ENCODE measurements around the gene CORO2B.
A peak's percentile ranks its signal among the peaks of the same experiment; 100 is the strongest.

CORO2B gene
- long read RNA-seq, donor 1, result 0 reads
- long read RNA-seq, donor 2, transcript CORO2B-204 (12 exons, 3,566 nt), result major isoform, 6 of 6 reads
- long read RNA-seq, donor 2, partial matches to known transcripts, result 0 of 6 reads
- long read RNA-seq, donor 2, other reads (novel, unspliced or antisense), result 0 of 6 reads
- long read RNA-seq, donor 3, partial matches to known transcripts, result 0 of 1 reads
- long read RNA-seq, donor 3, other reads (novel, unspliced or antisense), result 0 of 1 reads
- long read RNA-seq, donor 4, partial matches to known transcripts, result 0 of 1 reads
- long read RNA-seq, donor 4, other reads (novel, unspliced or antisense), result 0 of 1 reads
- long read RNA-seq, donor 5, partial matches to known transcripts, result 0 of 2 reads
- long read RNA-seq, donor 5, other reads (novel, unspliced or antisense), result 0 of 2 reads
- long read RNA-seq, donor 6, transcript CORO2B-204 (12 exons, 3,566 nt), result major isoform, 5 of 5 reads
- long read RNA-seq, donor 6, partial matches to known transcripts, result 0 of 5 reads
- long read RNA-seq, donor 6, other reads (novel, unspliced or antisense), result 0 of 5 reads
- long read RNA-seq, donor 7, result 0 reads
- long read RNA-seq, donor 8, transcript CORO2B-204 (12 exons, 3,566 nt), result major isoform, 5 of 5 reads
- long read RNA-seq, donor 8, partial matches to known transcripts, result 0 of 5 reads
- long read RNA-seq, donor 8, other reads (novel, unspliced or antisense), result 0 of 5 reads

DNA sequence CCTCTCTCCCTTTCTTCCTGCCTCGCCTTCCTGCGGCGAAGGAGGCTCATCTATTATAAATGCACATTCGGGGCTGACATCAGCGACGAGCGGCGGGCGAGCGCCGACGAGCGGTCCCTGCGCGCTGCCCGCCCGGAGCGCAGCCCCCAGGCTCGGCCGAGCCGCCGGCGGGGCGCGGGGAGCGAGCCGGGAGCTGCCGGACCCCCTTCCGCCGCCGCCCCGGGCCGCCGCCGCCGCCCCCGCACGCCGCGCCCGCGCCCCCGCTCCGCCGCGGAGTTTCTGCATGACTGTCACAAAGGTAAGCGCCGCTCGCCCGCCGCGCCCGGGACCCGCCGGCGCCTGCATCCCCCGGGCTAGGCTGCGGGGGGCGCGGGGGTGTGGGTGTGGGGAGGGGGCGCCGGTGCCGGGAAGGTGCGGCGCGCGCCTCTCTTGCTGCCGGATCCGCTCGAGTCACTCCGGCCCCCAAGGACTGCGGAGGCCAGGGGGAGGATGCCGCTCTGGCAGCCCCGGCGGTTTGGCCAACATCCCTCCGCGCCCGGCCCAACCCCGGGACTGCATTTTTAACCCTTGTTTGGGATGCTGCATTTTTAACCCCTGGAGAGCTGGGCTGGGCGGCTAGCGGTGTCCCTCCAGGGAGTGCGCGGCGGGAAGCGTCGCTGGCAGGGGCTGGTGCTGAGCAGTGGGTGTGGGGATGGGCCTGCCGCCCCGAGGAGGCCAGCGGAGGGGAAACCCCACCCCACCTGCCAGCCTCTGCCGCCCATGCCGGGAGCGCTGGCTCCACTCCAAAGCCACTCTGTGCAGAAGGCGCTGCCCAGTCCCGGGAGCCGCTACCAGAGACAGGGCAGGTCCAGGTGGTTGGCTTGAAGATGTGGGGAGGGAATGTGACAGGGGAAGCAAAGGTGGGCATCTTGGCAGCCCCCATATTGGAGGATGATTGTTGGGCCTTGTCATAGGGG is at the start of gene CORO2B:
Gene CORO2B (plus strand): TSS at position 14 of the 956 bp plus-strand sequence. CDS start 270 bp downstream, at position 284.
- peak; percentile 67 for DNase-seq

DNA sequence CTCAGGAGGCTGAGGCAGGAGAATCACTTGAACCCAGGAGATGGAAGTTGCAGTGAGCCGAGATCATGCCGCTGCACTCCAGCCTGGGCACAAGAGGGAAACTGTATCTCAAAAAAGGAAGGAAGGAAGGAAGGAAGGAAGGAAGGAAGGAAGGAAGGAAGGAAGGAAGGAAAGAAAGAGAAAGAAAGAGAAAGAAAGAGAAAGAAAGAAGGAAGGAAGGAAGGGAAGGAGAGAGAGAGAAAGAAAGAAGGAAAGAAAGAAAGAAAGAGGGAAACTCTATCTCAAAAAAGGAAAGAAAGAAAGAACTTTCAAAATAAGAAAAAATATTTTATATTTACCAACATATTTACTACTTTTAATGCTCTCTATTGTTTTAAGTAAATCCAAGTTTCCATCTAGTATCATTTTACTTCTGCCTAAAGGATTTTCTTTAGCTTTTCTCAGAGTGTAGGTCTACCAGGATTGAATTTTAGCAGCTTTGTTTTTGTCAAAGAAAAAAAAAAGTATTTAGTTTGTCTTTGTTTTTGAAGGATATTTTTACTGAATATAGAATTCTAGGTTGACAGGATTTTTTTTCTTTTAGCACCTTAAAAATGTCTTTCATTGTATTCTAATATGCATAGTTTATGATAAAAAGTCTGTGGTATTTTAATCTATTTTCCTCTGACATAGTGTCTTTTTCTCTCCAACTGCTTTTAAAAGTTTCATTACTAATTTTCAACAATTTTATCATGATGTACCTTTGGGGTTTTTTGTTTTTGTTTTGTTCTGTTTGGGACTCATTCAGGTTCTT is 47.2 kb upstream of the CORO2B start:
- no peak for DNase-seq

DNA sequence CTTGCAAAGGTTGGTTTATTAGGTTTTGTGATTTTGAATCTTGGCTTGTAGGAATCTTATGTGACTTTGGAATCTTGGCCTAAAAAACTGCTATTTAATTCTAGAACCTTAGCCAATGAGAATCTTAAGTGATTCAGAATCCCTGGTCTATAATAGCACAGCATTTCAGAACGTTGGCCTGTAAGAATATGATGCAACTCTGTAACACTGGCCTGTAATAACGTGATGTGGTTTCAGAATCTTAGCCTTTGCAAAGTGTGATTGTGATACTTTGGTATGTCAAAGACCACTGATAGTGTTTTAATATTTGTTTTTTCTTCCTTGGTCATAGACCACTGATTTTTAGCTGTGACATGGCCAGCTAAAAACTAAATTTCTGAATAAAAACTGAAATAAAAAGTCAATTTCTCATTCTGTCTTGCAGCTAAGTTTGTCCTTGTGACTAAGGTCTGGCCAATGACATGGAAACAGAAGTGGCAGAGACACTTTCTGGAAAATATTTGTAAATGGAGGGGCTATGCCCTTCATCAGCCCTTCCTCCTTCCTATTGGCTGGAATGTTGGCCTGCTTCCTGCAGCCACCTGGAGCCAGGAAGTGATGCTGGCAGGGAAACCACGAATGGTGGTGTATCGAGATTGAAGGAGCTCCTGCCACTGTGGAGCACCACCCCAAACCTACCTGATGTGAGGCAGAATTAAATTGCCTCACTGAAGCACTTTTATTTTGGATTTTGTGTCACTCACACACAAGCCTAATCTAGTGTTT is 42.3 kb upstream of the CORO2B start:
- no peak for DNase-seq

GRCh38 chr15:68537097-68537496 is 41.7 kb upstream of the CORO2B start:
- DNase-seq, result no peak

GRCh38 chr15:68537506-68537905 is 41.3 kb upstream of the CORO2B start:
- DNase-seq, result no peak

GRCh38 chr15:68538311-68538710 is 40.5 kb upstream of the CORO2B start:
- no peak for DNase-seq

GRCh38 chr15:68541743-68542142 is 37.0 kb upstream of the CORO2B start:
- no peak for DNase-seq

DNA sequence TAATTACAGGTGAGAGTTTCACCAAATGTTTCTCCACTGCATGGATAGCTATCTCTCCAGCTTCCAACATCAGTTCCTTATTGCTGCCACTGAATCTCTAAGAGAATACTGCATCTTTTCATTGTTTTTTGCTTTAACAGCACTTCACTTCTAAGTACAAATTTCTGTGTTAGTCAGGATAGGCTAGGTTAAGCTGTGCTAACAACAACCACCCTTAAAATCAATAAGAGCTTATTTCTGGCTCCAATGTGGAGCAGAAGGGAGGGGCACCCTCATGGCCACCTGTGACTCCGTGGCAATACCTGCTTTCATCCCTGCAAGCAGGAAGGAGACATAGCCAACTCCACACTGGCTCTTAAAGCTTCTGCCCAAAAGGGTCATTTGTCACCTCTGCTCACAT is 36.4 kb upstream of the CORO2B start:
- no peak for DNase-seq

GRCh38 chr15:68542771-68543164 is 36.0 kb upstream of the CORO2B start:
- no peak for DNase-seq

DNA sequence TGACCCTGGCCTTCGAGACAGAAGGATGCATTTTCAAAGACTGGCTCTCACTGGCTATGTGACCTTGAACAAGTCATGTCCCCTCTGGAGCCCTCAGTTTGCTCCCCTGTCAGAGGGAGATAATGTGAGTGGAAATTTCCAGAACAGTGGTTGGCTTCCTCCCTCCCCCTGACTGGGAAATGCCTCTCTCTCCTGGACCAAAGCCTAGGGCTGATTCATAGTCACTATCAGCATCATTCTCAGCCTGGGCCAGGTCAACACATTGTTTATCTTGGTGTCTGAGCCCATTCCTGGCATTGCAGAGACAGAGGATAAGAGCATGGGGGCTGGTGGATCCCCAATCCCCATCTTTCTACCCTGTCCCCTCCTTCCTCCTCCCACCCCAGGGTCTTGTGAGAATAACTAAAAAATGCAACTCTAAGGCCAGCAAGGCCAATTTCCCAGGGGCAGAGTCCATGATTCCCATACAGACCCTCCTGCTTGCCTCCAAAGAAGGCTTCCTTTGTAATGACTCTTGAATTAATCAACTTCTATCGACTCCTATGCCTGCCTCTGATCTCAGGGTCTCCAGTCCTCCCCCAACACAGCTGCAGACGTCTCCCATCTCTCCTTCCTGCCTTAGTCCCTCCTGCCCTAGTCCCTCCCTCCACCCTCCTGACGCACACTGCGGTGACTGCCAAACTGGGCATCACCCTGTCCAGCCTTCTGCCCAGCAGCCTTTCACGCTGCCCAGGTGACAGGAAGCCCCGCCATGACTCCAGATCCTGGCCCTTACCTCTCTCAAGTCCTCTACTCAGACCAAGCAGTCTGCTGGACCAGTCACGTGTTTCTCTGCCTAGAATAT is 35.4 kb upstream of the CORO2B start:
- no peak for DNase-seq

DNA sequence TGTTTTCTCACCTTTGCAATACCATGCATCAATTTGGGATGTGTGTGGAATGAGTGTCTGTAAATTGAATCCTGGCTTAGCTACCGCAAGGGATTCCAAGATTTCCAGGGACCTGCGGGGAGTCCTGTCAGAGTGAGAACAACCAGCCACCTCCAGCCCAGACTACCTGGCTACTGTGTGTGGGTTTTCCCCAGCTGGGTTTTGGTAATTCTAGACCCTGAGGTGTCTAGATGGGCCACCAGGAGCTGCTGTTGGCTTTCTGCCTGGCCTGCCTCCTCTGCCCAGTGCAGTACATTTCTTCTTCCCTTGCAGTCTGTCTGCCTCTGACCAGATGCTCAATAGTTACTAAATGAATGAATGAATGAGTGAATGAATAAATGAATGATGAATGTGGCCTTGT is 32.5 kb upstream of the CORO2B start:
- DNase-seq, result no peak

DNA sequence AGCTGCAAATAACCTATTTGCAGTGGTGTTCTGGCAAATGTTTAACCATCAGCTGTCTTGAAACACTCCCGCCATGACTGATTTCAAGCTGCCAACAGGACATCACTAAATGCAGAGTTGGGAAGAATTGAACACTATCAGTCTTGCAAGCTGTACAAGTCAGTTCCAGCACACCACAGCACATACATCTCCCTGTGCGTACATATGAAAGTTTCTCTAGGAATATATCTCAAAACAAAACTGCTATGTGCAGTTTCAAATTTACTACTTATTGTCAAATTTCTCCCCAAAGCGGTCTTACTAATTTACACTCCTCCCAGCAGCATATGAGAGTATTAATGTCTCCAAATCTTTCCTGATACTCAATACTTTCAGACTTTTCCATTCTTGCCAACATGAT is 30.4 kb upstream of the CORO2B start:
- DNase-seq, result no peak

DNA sequence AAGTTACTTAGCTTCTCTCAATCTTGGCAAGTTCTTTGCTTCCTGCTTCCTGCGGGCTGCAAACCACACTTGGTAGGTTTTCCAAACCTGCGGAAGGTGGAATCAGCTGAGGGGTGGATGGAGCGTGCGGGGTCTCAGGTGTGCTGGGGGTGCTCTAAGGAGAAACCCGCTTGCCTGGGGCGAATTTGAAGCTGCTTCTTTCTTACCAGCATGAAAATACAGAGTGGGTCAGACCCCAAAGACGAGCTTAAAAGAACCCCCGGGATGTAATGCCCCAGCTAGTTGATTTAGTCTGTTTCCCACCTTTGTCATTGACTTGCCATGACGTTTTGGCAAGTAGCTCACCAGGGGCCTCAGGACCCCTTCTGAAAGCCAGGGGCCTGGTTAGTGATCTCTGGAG is 28.8 kb upstream of the CORO2B start:
- no peak for DNase-seq

DNA sequence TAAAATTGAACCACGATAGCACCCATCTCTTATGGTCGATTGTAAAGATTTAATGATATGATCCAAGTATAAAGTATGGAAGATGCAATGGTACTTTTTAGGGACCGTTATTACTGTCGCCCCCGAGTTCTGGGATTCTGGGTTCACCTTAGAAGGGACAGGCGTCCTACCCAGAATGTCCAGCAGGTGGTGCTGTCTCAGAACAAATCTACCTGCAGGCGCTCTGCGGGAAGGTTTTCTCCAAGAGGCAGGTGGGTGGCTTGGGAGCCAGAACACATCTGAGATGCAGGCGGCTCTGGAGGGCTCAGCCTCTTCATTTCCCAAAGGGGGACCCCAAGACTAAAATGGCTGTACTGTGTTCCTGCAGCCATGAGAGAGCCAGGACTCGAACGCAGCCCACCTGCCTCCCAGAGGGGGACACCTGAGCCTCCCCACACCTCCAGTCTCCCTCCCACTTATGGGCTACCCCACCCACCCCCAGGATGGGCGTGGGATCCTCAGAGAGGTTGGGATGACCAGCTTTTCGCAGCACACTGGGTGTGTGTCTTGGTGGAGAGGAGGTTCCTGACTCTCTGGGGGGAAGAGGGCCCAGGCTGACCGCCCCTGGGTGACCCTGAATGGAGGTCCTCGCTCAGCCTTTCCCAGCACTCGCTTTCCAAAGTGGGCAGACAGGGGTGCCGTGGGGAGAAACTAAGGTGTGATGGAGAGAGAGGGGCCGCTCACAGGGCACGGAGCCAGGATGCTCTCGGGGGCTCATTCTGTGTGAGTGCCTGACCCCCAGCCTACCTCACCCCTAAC is 28.1 kb upstream of the CORO2B start:
- DNase-seq, result no peak

- no peak for DNase-seq
These were observed 27.5 kb upstream of the CORO2B start for GRCh38 chr15:68551296-68551635.

DNA sequence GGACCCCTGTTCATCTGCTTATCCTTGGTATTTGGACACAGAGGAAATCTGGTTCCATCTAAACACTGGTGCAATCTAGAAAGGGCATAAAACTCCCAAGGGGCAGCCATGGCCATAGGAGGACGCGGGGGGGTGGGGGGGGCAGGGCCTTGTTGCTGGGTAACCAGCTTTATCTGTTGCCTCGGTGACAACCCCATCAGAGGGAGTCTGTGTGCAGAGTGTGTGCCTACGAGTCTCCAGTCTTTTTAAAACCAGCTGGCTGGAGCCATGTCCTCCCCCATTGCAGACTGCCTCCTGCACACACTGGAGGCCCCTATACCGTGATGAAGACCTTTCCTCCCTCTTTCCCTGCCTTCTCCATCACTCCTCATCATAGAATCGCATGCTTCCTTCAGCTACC is 26.4 kb upstream of the CORO2B start:
- no peak for DNase-seq

DNA sequence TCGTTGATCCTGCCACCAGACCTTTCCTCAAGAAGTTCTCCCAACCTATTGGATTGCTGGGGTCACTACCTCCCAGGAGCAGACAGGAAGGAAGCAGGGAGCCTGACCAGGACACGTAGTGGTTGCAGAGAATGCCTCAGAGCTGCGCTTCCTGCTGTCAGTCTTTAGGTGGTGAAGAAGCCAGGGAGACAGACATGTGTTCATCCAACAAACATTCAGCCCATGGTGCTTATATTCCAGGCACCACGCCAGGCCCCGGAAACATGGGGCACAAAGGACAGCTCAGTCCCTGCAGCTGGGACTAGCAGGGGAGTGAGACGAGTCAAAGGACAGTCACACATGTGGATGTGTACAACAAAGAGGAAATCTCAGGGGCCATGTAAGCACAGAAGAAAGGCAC is 26.0 kb upstream of the CORO2B start:
- DNase-seq, result no peak

- no peak for DNase-seq
These were observed 25.3 kb upstream of the CORO2B start for GRCh38 chr15:68553314-68553993.
